ENCODE results near the gene IBTK.

The IBTK gene

DNA sequence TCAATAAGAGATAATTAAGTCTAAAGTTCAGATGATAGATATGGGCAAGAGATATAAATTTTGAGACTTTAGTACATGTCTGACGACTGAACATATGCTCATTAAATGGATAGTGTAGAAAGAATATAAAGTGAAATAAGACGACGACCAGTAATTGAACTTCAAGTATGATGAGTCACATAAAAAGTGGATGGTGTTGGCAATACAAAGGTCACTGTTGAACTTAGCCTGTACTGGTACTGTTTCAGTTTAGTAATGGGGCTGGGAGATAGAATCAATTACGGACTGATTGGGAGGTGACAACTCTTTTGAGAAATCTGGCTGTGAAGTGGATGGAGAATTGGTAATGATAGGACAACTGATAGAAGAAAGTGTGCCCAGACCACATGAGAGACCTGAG is 68.1 kb downstream of the IBTK start:
- no peak for DNase-seq (ENCODE audit: low read depth)
- no peak for TF ChIP-seq CTCF (conservative IDR thresholded peaks at IDR 0.05; ENCODE audit: low read length)
- no peak overlapping the region for H3K4me3 ChIP-seq (ENCODE audit: low read length)

DNA sequence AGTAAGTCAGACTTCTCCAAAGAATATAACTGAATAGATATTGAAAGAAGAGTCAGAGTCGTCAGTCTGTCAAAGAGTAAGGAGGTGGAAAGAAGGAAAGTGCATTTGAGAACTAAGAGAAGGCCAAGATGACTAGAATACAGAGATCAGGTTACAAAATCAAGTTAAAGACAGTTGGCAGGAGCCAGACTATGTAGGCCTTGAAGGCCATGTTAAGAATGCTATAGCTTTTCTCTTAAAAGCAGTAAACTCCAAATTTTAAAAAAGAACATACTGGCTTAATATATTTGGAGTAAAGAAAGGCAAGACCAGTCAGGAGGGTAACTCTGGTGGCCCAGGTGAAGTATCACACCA is 68.8 kb downstream of the IBTK start:
- DNase-seq (ENCODE audit: low read depth), result no peak
- no peak for TF ChIP-seq CTCF (conservative IDR thresholded peaks at IDR 0.05; ENCODE audit: low read length)
- H3K4me3 ChIP-seq (ENCODE audit: low read length), result no peak overlapping the region

- H3K4me3 ChIP-seq (ENCODE audit: low read length), result no peak overlapping the region
- DNase-seq (ENCODE audit: low read depth), result peak; percentile 64
- peak; percentile 74 for TF ChIP-seq CTCF (conservative IDR thresholded peaks at IDR 0.05; ENCODE audit: low read length)
Measured at GRCh38 chr6:82178077-82178758, 69.3 kb downstream of the IBTK start.

- no peak overlapping the region for H3K4me3 ChIP-seq (ENCODE audit: low read length)
- TF ChIP-seq CTCF (conservative IDR thresholded peaks at IDR 0.05; ENCODE audit: low read length), result no peak
- peak; percentile 62 for DNase-seq (ENCODE audit: low read depth)
Measured at GRCh38 chr6:82176616-82177015, 70.9 kb downstream of the IBTK start.

DNA sequence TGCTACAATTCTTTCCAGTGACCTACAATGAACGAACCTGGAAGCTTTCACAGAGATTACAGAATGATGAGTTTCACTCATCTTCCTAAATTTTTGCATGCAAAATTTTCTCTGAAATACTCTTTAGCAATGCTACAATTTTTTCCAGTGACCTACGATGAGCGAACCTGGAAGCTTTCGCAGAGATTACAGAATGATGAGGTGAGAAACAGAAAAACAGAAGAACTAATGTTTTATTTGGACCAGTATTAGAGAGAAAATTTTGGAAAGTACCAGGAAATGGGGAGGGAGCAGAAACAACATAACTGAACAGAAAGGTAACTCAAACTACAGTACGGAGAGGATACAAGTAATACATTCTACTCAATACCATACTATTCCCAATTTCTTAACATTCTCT is 75.0 kb downstream of the IBTK start:
- H3K4me3 ChIP-seq (ENCODE audit: low read length), result no peak overlapping the region
- TF ChIP-seq CTCF (conservative IDR thresholded peaks at IDR 0.05; ENCODE audit: low read length), result no peak
- DNase-seq (ENCODE audit: low read depth), result no peak

GRCh38 chr6:82169138-82169876 is 78.2 kb downstream of the IBTK start:
- no peak for TF ChIP-seq CTCF (conservative IDR thresholded peaks at IDR 0.05; ENCODE audit: low read length)
- no peak overlapping the region for H3K4me3 ChIP-seq (ENCODE audit: low read length)
- DNase-seq (ENCODE audit: low read depth), result no peak

DNA sequence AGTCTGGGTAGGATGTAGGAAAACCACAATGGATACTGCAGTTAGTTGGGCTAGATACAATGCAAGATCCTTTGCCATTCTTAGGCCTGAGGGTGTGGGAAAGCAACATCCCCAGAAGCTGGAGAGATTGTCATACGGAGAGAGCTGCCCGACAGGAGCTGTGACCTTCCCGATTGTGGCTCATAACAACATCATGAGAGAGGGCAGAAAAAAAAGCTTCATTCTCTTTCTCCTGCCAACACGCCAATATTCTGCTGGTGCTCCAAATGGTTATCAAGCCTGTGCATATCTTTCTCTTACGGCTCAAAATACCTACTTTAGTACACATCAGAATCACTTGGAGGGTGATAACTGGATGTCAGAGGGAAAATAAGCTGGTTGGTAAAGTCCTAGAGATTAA is 81.1 kb downstream of the IBTK start:
- no peak for DNase-seq (ENCODE audit: low read depth)
- TF ChIP-seq CTCF (conservative IDR thresholded peaks at IDR 0.05; ENCODE audit: low read length), result no peak
- H3K4me3 ChIP-seq (ENCODE audit: low read length), result no peak overlapping the region
